Type B pancreatic cell (in vitro differentiated cells): ENCODE results near the gene ARHGEF10L. TPM values are rescaled to one million over a fixed set of nuclear protein-coding genes. Genes with fewer than 3 reads are reported as not detected.

ENCODE experiments used
- DNase-seq: peaks from one replicate; pipeline ENCODE4 v3.0.0; 2021; ENCODE audit warnings: mixed read lengths; ENCODE audit not compliant: unreplicated experiment; ENCODE audit errors: extremely low spot score
- H3K27ac Mint-ChIP-seq: 2 replicates; pipeline ENCODE4 v1.8.0; 2021; ENCODE audit warnings: mild to moderate bottlenecking, mixed read lengths
- H3K27me3 Mint-ChIP-seq: 2 replicates; pipeline ENCODE4 v1.8.0; 2021; ENCODE audit warnings: mixed read lengths
- H3K36me3 Mint-ChIP-seq: 2 replicates; pipeline ENCODE4 v1.8.0; 2021; ENCODE audit warnings: mixed read lengths
- H3K4me1 Mint-ChIP-seq: one replicate; pipeline ENCODE4 v1.8.0; 2021; ENCODE audit warnings: mixed read lengths; ENCODE audit not compliant: unreplicated experiment
- H3K4me3 Mint-ChIP-seq: 2 replicates; pipeline ENCODE4 v1.8.0; 2021; ENCODE audit warnings: mild to moderate bottlenecking, mixed read lengths
- H3K9me3 Mint-ChIP-seq: 2 replicates; pipeline ENCODE4 v1.8.0; 2021; ENCODE audit warnings: mixed read lengths
- CTCF ChIP-seq: fragments of 200-600 bp; sonication (generic); conservative IDR thresholded peaks from 2 replicates; pipeline ENCODE4 v1.5.0; 2021; ENCODE audit warnings: antibody characterized with exemption, mild to moderate bottlenecking
- total RNA-seq: library from RNA; stranded (reverse); gene quantifications from 2 replicates; pipeline ENCODE4 v1.2.1, GENCODE V29; 2021; ENCODE audit warnings: low replicate concordance

Gene ARHGEF10L
- total RNA-seq, 1 donor from 2014 or later, result 36.0 TPM

- H3K36me3 Mint-ChIP-seq, result peaks cover 9% of the 10 kb centered on the region
- DNase-seq, result no peak
- H3K27me3 Mint-ChIP-seq, result no peaks in the 10 kb centered on the region
- H3K4me1 Mint-ChIP-seq, result peaks cover 9% of the 10 kb centered on the region
- no peaks in the 10 kb centered on the region for H3K9me3 Mint-ChIP-seq
- H3K4me3 Mint-ChIP-seq, result no peak overlapping the region
- TF ChIP-seq CTCF, result no peak
- no peak overlapping the region for H3K27ac Mint-ChIP-seq
Measured at GRCh38 chr1:17612831-17613230, 73.3 kb downstream of the ARHGEF10L start.

DNA sequence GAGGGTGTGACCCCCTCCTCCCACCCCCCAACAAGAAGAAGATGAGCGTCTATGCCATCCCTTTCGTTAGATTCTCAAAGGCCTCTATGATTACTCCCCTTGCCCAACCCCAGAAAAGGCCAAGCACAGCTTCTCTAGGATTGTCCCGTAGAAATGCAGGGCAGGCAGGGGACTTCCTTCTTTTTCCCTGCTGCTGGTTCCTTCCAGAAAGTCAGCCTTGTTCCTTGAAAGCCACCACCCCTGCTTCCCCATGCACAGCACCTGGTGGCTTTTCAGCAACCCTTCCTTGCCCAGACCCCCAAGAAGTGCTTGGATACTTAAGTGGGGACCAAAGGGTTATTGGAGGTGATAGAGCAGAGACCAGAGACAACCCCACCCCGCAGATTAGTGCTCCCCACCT is 75.1 kb downstream of the ARHGEF10L start:
- Mint-ChIP-seq H3K9me3 (no peaks in the 10 kb centered on the region), H3K4me1 (peaks cover 9% of the 10 kb centered on the region), H3K27ac (no peak overlapping the region), H3K36me3 (peaks cover 6% of the 10 kb centered on the region), H3K27me3 (no peaks in the 10 kb centered on the region), H3K4me3 (no peak overlapping the region)
- DNase-seq, result no peak
- TF ChIP-seq CTCF, result no peak

DNA sequence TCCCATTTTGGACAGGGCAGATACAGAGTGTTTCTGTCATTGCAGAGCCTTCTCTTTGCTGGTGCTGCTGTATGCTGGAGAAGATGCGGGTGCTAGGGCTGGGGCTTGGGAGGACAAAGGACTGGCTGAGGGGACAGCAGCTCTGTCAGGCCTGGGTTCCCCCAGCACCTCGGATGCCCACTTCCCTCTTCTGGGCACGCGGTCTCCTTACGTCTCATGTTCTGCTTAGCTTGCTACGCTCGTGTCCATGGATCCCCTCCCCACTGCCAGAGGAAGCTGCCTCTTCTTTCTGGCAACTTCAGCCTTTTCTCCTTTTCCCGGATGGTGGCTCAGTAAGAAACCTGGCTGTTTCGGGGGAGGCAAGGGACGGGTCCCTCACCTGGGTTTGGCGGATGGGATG is 75.7 kb downstream of the ARHGEF10L start:
- no peaks in the 10 kb centered on the region for H3K9me3 Mint-ChIP-seq
- peaks cover 9% of the 10 kb centered on the region for H3K4me1 Mint-ChIP-seq
- H3K4me3 Mint-ChIP-seq, result no peak overlapping the region
- TF ChIP-seq CTCF, result no peak
- H3K36me3 Mint-ChIP-seq, result peaks cover 6% of the 10 kb centered on the region
- H3K27ac Mint-ChIP-seq, result no peak overlapping the region
- no peaks in the 10 kb centered on the region for H3K27me3 Mint-ChIP-seq
- no peak for DNase-seq

DNA sequence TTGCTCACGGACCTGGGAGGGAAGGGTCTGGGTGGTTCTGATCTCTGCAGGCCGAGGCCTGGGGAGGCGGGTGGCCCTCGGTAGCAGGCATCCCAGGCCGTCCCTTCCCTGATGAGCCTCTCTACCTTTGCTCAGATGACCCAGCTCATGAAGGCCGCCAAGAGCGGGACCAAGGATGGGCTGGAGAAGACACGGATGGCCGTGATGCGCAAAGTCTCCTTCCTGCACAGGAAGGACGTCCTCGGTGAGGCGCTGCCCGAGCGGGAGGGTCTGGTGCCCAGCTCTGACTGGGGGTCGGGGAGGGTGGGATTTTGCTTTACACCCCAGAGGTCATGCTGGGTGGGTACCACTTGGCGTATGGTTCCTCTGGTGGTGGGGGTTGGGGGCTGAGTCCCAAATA is 76.5 kb downstream of the ARHGEF10L start:
- no peak for TF ChIP-seq CTCF
- Mint-ChIP-seq H3K36me3 (peaks cover 6% of the 10 kb centered on the region), H3K27me3 (no peaks in the 10 kb centered on the region), H3K4me3 (no peak overlapping the region), H3K27ac (no peak overlapping the region), H3K9me3 (no peaks in the 10 kb centered on the region), H3K4me1 (peaks cover 9% of the 10 kb centered on the region)
- DNase-seq, result no peak

GRCh38 chr1:17616731-17617279 is 77.3 kb downstream of the ARHGEF10L start:
- TF ChIP-seq CTCF, result no peak
- Mint-ChIP-seq H3K4me3 (no peak overlapping the region), H3K9me3 (no peaks in the 10 kb centered on the region), H3K27ac (peak overlapping the region; percentile 21), H3K4me1 (peaks cover 7% of the 10 kb centered on the region), H3K36me3 (peaks cover 6% of the 10 kb centered on the region), H3K27me3 (no peaks in the 10 kb centered on the region)
- no peak for DNase-seq
